ENCODE measurements around the gene DDX39A. TPM values are rescaled to one million over a fixed set of nuclear protein-coding genes. Genes with fewer than 3 reads are reported as not detected.

The DDX39A gene
- total RNA-seq, 2 donors from 2014 or later, result 25.5 to 29.8 TPM

DNA sequence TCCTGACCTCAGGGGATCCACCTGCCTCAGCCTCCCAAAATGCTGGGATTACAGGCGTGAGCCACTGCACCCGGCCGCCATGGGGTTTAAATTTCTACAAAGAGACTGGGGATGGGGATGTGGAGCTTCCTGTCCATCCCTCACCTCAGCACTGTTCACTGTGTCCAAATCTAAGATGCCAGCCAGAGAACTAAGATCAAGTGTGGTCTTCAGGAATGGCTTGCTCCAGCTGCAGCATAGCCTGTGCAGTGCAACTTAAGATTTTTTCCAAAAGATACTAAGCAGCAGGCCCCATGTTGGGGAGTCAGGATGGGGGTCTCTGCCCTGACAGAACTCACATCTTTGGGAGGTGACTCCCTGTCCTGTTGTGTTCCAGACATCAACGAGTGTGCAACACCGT lies 28.6 kb downstream of the DDX39A start:
- Histone ChIP-seq H3K9me3 (no peaks in the 10 kb centered on the region), H3K4me1 (peaks cover 0 to under 1% of the 10 kb centered on the region in 2 donors), H3K36me3 (peaks cover 37% of the 10 kb centered on the region), H3K27ac (no peak overlapping the region), H3K27me3 (no peaks in the 10 kb centered on the region), H3K4me3 (no peak overlapping the region)
- TF ChIP-seq, protein P1, sequence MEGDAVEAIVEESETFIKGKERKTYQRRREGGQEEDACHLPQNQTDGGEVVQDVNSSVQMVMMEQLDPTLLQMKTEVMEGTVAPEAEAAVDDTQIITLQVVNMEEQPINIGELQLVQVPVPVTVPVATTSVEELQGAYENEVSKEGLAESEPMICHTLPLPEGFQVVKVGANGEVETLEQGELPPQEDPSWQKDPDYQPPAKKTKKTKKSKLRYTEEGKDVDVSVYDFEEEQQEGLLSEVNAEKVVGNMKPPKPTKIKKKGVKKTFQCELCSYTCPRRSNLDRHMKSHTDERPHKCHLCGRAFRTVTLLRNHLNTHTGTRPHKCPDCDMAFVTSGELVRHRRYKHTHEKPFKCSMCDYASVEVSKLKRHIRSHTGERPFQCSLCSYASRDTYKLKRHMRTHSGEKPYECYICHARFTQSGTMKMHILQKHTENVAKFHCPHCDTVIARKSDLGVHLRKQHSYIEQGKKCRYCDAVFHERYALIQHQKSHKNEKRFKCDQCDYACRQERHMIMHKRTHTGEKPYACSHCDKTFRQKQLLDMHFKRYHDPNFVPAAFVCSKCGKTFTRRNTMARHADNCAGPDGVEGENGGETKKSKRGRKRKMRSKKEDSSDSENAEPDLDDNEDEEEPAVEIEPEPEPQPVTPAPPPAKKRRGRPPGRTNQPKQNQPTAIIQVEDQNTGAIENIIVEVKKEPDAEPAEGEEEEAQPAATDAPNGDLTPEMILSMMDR (IDR thresholded peaks at IDR 0.05), result no peak
- no peak for DNase-seq (ENCODE audit: low spot score)

DNA sequence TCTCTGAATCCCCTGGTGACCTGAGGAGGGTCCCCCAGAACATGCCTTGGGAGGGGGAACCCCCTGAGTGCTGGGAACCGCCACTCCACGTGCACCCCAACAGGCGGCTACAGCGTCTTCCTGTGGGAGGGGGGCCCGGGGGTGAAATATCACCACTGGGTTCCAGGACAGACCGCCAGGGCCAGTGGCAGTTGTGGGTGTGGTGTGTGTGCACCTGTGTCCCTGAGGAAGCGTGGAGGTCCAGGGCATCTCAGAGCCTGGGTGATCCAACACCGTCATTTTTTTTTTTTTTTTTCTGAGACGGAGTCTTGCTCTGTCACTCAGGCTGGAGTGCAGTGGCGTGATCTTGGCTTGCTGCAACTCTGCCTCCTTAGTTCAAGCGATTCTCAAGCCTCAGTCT lies 33.6 kb downstream of the DDX39A start:
- Histone ChIP-seq H3K27me3 (no peaks in the 10 kb centered on the region), H3K27ac (no peak overlapping the region), H3K4me3 (no peak overlapping the region), H3K36me3 (peaks cover under 1% of the 10 kb centered on the region), H3K9me3 (no peaks in the 10 kb centered on the region), H3K4me1 (peaks cover 0 to 43% of the 10 kb centered on the region in 2 donors)
- no peak for DNase-seq (ENCODE audit: low spot score)
- TF ChIP-seq, protein P1 (IDR thresholded peaks at IDR 0.05), result no peak

DNA sequence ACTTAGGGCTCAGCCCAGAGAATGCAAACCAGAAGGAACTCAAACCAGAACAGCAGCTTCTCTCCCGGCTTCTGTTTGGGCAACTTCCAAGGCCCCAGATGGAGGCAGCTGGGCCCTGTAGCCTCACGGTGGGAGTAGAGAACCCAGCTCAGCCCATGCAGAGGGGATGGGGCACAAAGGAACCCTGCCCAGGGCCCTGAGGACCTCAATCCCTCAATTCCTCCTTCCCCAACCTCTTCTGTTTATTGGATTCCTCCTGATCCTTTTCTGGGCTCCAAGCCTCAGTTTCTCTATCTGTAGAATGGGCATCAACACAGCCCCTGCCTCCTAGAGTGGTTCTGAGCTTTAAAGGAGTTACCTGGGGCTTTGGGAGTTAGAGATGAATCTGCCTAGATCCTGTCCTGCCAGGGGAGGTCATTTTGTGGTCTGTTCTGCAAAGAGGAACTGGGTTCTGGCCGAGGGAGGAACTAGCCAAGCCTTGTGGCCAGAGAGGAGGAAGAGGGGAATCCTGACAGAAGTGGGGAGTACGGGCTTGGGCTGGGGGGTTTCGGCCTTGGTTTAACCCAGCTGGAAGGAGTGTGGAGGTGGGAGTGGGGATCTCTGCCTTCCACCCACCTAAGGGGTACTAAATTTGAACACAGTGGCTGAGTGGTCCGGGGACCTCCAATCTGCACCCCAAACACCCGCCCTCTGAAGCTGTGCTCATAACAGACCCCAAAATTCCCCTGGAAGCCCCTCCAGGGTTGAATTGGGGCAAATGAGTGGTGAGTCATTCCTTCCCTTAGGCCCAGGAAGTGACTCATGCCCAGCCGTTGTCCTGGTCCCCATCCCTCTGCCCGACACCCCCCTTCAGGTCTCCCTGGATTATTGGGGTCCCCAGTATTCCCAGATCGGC lies 35.2 kb downstream of the DDX39A start:
- Histone ChIP-seq H3K4me3 (peak overlapping the region; percentile 28 to 61), H3K27me3 (no peaks in the 10 kb centered on the region), H3K4me1 (peaks cover 0 to 57% of the 10 kb centered on the region in 2 donors), H3K9me3 (no peaks in the 10 kb centered on the region), H3K36me3 (no peaks in the 10 kb centered on the region), H3K27ac (peak overlapping the region; percentile 84 to 93)
- DNase-seq (ENCODE audit: low spot score), result peak; percentile 68
- TF ChIP-seq, protein P1 (IDR thresholded peaks at IDR 0.05), result no peak

DNA sequence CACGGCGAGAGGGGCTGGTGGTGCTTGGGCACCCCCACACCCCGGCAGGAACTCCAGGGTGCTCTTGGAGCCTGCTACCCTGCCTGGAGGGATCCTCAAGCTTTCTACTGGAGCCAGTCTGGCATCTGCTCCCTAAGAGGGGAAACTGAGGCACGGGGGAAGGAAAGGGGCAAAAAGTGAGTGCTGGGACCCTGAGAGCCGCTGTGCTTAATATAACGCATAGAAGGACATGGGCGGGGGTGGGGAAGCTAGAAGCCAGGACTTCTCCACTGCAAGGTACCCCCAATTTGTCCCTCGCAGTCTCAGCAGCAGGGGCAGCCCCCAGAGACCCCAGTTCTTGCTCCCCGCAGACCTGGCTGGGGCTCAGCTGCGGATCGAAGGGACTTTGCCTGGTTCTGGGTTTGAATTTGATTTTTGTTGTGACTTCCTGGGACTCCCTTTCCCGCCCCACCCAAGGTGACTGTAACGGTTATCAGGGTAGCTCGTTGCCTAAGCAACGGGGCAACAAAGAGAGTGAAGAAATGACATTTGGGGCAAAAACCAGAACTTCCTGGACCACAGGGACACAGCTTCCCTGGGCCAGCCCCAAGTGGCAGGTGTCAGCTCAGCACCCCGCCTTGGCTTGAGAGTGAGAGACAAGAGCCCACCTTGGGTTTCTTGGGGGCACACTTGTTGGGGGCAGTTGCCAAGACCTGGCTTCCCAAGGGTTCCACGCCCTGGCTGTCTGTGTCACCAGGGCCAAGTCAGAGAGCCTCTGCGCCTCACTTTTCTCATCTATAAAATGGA lies 37.3 kb downstream of the DDX39A start:
- H3K4me3 ChIP-seq, result peak overlapping the region; percentile 55 to 61
- H3K9me3 ChIP-seq, result no peaks in the 10 kb centered on the region
- no peaks in the 10 kb centered on the region for H3K27me3 ChIP-seq
- no peaks in the 10 kb centered on the region for H3K36me3 ChIP-seq
- DNase-seq (ENCODE audit: low spot score), result peak; percentile 81
- H3K4me1 ChIP-seq, result peaks cover 0 to 63% of the 10 kb centered on the region in 2 donors
- peak overlapping the region; percentile 84 to 93 for H3K27ac ChIP-seq
- TF ChIP-seq, protein P1 (IDR thresholded peaks at IDR 0.05), result no peak

DNA sequence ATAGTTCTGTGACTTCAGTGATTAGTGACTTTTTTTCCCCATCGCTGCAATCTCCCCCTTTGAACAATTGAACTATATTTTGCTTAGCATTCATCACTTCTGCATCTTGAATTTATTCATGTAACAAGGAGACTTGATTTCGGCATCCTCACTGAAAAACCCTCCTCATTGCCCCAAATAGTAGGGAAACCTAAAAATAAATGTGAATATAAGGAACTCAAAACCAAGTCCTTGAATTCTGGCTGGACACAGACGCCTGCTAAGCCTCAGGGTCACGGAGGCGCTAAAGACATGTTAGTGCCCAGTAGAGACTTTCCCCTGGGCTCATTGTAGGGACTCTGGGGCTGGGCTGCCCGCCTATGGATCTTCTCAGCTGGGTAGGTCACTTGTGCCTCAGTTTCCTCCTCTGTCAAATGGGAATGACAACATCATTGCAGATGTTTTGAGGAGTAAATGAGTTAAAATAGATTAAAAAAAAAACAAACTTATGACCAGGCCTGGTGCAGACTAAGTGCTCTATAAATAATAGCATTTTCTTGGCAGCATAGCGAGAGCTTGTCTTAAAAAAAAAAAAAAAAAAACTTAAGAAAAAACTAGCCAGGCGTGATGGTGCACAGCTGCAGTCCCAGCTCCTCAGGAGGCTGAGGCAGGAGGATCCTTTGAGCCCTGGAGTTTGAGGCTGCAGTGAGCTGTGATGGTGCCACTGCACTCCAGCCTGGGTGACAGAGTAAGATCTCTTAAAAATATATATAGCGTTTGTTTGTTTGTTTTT lies 39.7 kb downstream of the DDX39A start:
- no peaks in the 10 kb centered on the region for H3K36me3 ChIP-seq

More for the DNA sequence above, 39.7 kb downstream of the DDX39A start:
- H3K27ac ChIP-seq, result peak overlapping the region; percentile 84 to 93
- peaks cover 0 to 73% of the 10 kb centered on the region in 2 donors for H3K4me1 ChIP-seq
- H3K27me3 ChIP-seq, result no peaks in the 10 kb centered on the region
- DNase-seq (ENCODE audit: low spot score), result no peak
- TF ChIP-seq, protein P1 (IDR thresholded peaks at IDR 0.05), result no peak
- no peak overlapping the region for H3K4me3 ChIP-seq
- H3K9me3 ChIP-seq, result no peaks in the 10 kb centered on the region

Data from right atrium auricular region (tissue), 2 donors.